ENCODE measurements around the gene IRF2BP1.
"Not testable (repeated sequence)": the region's sequence is repeated elsewhere in the genome, so short reads cannot be mapped to it uniquely, and the experiment has no call there.

DNA sequence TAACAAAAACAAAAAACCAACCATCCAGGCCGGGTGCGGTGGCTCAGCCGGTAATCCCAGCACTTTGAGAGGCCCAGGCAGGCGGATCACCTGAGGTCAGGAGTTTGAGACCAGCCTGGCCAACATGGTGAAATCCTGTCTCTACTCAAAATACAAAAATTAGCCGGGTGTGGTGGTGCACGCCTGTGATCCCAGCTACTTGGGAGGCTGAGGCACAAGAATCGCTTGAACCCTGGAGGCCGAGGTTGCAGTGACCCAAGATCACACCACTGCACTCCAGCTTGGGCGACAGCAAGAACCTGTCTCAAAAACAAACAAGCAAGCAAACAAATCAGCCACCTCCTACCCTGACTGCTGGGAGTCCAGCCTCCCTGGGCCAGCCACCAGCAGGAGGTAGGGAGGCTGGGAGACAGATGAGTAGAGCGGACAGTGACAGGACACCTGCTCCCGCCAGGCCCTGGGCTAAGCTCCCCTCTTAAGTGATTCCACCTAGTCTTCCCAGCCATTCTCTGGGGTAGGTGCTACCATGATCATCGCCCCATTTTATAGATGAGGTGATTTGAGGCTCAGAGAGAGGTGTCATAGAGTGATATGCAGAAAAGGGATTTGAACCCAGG, 10.2 kb upstream of the IRF2BP1 start:
- TF ChIP-seq EED (CRISPR knock-in tag; IDR thresholded peaks at IDR 0.05); FOXK2 (IDR thresholded peaks at IDR 0.05); REPIN1 (CRISPR knock-in tag; IDR thresholded peaks at IDR 0.05; ENCODE audit: borderline replicate concordance, low read depth); SMAD1 (CRISPR knock-in tag; IDR thresholded peaks at IDR 0.05; ENCODE audit: borderline replicate concordance, low read depth); ZNF274 (CRISPR knock-in tag; IDR thresholded peaks at IDR 0.05); NR2C2 (CRISPR knock-in tag; IDR thresholded peaks at IDR 0.05; ENCODE audit: borderline replicate concordance); ZNF557 (CRISPR knock-in tag; IDR thresholded peaks at IDR 0.05): not testable (repeated sequence)

All from HepG2 (cell line).